ENCODE measurements around the gene HTT. TPM values are rescaled to one million over a fixed set of nuclear protein-coding genes. Genes with fewer than 3 reads are reported as not detected.

Gene HTT
- total RNA-seq, 2 donors from 2014 or later, result 51.7 to 59.1 TPM

GRCh38 chr4:3237712-3238560 lies 163.5 kb downstream of the HTT start:
- intact Hi-C loops (cut with DNase I, micrococcal nuclease), result no loop called here
- no peak for DNase-seq
- no peak for ATAC-seq

DNA sequence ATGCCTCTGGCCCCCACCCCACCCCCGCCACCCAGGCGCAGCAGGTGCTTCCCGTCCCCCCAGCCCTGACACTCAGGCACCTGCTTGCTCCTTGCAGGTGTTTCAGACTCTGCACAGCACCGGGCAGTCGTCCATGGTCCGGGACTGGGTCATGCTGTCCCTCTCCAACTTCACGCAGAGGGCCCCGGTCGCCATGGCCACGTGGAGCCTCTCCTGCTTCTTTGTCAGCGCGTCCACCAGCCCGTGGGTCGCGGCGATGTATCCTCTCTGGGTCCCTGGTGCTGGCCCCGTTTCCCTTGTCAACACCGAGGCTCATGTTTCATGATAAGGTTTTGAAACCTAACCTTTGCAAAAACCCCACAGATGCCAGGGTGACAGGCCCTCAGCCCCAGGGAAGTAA lies 164.2 kb downstream of the HTT start:
- intact Hi-C loops (cut with DNase I, micrococcal nuclease), result no loop called here
- ATAC-seq (no peak), DNase-seq (no peak)

- intact Hi-C loops (cut with DNase I, micrococcal nuclease), result no loop called here
- ATAC-seq (no peak), DNase-seq (no peak)
These were observed 164.8 kb downstream of the HTT start for GRCh38 chr4:3239303-3239702.

DNA sequence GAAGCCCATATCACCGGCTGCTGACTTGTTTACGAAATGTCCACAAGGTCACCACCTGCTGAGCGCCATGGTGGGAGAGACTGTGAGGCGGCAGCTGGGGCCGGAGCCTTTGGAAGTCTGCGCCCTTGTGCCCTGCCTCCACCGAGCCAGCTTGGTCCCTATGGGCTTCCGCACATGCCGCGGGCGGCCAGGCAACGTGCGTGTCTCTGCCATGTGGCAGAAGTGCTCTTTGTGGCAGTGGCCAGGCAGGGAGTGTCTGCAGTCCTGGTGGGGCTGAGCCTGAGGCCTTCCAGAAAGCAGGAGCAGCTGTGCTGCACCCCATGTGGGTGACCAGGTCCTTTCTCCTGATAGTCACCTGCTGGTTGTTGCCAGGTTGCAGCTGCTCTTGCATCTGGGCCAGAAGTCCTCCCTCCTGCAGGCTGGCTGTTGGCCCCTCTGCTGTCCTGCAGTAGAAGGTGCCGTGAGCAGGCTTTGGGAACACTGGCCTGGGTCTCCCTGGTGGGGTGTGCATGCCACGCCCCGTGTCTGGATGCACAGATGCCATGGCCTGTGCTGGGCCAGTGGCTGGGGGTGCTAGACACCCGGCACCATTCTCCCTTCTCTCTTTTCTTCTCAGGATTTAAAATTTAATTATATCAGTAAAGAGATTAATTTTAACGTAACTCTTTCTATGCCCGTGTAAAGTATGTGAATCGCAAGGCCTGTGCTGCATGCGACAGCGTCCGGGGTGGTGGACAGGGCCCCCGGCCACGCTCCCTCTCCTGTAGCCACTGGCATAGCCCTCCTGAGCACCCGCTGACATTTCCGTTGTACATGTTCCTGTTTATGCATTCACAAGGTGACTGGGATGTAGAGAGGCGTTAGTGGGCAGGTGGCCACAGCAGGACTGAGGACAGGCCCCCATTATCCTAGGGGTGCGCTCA lies 165.8 kb downstream of the HTT start:
- no peak for DNase-seq
- no peak for ATAC-seq
- intact Hi-C loops (cut with DNase I, micrococcal nuclease), result no loop called here

GRCh38 chr4:3240936-3241522 lies 166.5 kb downstream of the HTT start:
- ATAC-seq (no peak), DNase-seq (no peak)
- intact Hi-C loops (cut with DNase I, micrococcal nuclease), result no loop called here

- ATAC-seq (no peak), DNase-seq (no peak)
- intact Hi-C loops (cut with DNase I, micrococcal nuclease), result no loop called here
These were observed 167.5 kb downstream of the HTT start for GRCh38 chr4:3241898-3242524.

DNA sequence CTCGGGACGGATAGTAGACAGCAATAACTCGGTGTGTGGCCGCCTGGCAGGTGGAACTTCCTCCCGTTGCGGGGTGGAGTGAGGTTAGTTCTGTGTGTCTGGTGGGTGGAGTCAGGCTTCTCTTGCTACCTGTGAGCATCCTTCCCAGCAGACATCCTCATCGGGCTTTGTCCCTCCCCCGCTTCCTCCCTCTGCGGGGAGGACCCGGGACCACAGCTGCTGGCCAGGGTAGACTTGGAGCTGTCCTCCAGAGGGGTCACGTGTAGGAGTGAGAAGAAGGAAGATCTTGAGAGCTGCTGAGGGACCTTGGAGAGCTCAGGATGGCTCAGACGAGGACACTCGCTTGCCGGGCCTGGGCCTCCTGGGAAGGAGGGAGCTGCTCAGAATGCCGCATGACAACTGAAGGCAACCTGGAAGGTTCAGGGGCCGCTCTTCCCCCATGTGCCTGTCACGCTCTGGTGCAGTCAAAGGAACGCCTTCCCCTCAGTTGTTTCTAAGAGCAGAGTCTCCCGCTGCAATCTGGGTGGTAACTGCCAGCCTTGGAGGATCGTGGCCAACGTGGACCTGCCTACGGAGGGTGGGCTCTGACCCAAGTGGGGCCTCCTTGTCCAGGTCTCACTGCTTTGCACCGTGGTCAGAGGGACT lies 168.8 kb downstream of the HTT start:
- ATAC-seq (peak; percentile 33), DNase-seq (no peak)
- intact Hi-C loops (cut with DNase I, micrococcal nuclease), result no loop called here

DNA sequence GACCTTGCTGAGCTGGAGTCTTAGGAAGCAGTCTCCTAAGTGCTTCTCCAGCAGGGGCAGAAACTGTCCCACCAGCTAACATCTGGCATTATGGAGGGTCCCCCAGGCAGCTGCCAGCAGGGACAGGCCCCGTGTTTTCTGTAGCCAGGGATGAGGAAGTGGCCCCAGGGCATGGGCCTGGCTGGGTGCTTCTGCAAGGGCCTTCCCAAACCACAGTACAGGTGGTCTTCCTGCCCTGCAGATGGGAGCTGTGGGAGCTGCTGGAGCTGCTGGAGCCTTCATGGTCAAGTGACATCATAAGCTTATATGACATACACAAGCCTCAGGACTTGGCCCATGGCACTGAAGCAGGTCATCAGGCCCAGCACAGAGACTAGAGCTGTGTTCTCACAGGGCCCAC lies 169.5 kb downstream of the HTT start:
- DNase-seq, result no peak

GRCh38 chr4:3244747-3245146 lies 170.3 kb downstream of the HTT start:
- DNase-seq, result no peak
- intact Hi-C loops (cut with DNase I, micrococcal nuclease), result no loop called here
- ATAC-seq, result no peak

More for the DNA sequence above, 169.5 kb downstream of the HTT start:
- intact Hi-C loops (cut with DNase I, micrococcal nuclease), result no loop called here
- no peak for ATAC-seq

DNA sequence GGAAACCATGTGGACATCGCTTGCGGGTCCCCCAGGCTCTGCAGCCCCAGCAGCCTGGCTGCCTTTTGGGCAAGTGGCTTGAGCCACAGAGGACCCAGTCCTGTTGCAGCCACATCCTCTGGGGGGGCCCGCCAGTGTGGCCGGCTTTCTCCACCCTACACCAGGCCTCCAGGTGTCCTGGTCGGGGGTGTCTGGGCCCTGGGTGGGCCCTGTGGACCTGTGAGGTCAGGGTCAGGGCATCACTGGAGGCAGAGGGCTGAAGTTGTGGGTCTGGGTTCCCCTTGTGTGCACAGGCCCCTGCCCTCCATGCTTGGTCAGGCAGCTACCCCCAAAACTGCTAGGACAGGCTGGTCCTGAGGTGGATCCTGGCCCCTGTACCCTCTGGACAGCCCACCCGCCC lies 171.2 kb downstream of the HTT start:
- intact Hi-C loops (cut with DNase I, micrococcal nuclease), result no loop called here
- DNase-seq, result no peak
- no peak for ATAC-seq

- DNase-seq (no peak), ATAC-seq (peak; percentile 14)
- intact Hi-C loops (cut with DNase I, micrococcal nuclease), result no loop called here
These were observed 172.2 kb downstream of the HTT start for GRCh38 chr4:3246458-3247398.

DNA sequence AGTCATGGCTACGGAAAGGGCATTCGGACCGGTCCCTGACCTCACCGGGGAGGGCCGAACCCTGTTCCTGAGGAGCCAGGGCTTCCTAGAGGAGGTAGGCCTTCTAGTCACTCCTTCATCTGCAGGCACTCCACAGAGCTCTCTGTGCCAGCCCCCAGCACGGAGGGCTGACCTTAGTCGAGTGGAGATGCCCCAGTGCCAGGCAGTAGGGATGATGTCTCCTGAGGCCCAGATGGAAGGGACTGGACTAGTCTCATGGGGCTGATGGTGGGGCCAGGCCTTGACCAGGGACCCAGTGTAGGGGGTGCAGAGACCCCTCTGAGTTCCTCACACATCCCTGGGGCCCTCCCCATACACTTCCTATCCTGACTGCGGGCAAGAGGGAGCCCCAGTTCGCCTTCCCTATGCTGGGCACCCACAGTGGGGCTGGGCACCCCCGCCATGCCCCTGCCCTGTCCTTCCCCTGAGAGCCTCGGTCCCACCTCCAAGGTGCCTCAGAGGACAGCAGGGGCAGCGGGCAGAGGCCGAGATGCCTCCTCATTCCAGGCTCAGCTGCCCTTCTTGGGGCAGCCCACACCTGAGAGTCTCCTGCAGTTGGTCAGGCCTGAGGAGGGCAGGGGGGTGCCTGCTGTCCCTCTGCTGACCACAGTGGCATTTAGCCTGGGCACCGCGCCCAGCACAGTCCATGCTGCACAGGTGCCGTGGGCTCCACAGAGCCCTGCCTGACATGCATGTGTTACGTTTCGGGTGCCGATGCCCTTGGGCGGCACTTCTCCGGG lies 173.1 kb downstream of the HTT start:
- ATAC-seq (no peak), DNase-seq (no peak)
- intact Hi-C loops (cut with DNase I, micrococcal nuclease), result no loop called here

GRCh38 chr4:3248178-3248480 lies 173.6 kb downstream of the HTT start:
- ATAC-seq (no peak), DNase-seq (no peak)
- intact Hi-C loops (cut with DNase I, micrococcal nuclease), result no loop called here

DNA sequence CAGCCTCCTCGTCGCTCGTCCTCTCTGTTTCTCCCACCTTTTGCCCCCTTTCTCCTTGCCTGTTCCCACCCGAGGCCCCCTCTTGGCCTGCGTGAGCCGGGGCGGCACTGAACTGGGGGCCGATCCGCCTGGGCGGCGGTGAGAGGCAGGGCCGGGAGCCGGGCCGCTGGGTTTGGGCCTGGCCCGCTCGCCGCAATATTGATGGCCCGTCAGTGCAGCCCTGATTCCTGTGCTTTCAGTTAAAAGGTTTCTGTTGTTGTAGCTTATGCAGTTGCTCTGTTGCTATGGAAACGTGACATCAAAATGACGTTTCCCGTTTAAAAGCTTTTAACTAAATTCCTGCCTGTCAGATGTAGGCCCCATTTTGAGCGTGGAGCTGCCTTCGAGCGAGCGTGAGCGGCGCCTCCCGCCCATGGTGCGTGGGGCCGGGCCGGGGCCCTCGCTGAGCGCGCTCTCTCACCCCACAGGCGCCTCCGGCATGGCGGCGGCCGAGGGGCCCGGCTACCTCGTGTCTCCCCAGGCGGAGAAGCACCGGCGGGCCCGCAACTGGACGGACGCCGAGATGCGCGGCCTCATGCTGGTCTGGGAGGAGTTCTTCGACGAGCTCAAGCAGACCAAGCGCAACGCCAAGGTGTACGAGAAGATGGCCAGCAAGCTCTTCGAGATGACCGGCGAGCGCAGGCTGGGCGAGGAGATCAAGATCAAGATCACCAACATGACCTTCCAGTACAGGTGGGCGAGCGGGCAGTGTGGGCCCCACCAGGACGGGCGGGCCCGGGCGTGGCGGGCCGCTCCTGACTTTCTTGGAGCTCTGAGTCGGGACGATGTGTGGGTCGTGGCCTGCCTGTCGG lies 174.6 kb downstream of the HTT start, which contains the start of gene MSANTD1:
MSANTD1 (plus strand) TSS at position 349 of the 851 bp plus-strand sequence; CDS start at position 413, 64 bp downstream.
- no peak for DNase-seq
- intact Hi-C loops (cut with DNase I, micrococcal nuclease), result no loop called here
- ATAC-seq, result no peak

- DNase-seq (no peak), ATAC-seq (no peak)
- intact Hi-C loops (cut with DNase I, micrococcal nuclease), result no loop called here
These were observed 175.4 kb downstream of the HTT start for GRCh38 chr4:3249711-3250437.

All from left colon (tissue), 2 donors.